ENCODE results near the gene VSIG10L. TPM values are rescaled to one million over a fixed set of nuclear protein-coding genes. Genes with fewer than 3 reads are reported as not detected.
A peak's percentile ranks its signal among the peaks of the same experiment; 100 is the strongest.

The VSIG10L gene
- polyA plus RNA-seq, 1 donor (not counting 4 experiments of a cell fraction or from before 2014, with no cell fraction given), result 1.5 TPM

DNA sequence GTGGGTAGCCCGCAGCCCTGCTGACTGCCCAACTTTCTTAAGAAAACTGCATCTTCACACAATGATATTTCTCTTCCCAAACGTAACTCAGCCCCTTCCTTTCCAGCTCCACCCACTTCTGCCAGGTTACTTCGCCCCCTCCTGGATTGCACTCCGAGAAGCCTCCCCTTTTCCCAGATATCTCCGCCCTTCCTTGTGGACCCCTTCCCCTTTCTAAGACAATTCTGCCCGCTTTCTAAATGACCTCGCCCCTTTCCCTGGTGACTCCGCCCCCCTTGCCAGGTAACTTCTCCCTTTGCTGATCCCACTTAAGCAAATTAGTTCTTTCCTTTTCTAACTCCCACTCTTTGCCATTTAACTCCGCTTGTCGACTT is 2.6 kb downstream of the VSIG10L start:
- no peaks in the 10 kb centered on the region for H3K36me3 ChIP-seq (ENCODE audit: control insufficient read depth in 2 of 2, extremely low read depth in 1 of 2, insufficient read depth in 2 of 2, low read length in 2 of 2)
- FAIRE-seq (no peak), DNase-seq (ENCODE audit: low read depth, low spot score) (no peak)
- peak overlapping the region; percentile 84 for H3K4me2 ChIP-seq (ENCODE audit: control insufficient read depth, extremely low read depth, insufficient read depth, low read depth, low read length)
- dilution Hi-C loops (cut with MboI; ENCODE audit: extremely low pct_ligation_motif_present, low sequenced_read_pairs), result no loop called here
- H3K79me2 ChIP-seq (ENCODE audit: control insufficient read depth, insufficient read depth, low read length), result no peaks in the 10 kb centered on the region
- no peaks in the 10 kb centered on the region for H3K27me3 ChIP-seq (ENCODE audit: control insufficient read depth, extremely low read depth, insufficient read depth, low read length)
- no peaks in the 10 kb centered on the region for H4K20me1 ChIP-seq (ENCODE audit: control insufficient read depth, extremely low read depth, insufficient read depth, low read length)
- TF ChIP-seq, protein P1, sequence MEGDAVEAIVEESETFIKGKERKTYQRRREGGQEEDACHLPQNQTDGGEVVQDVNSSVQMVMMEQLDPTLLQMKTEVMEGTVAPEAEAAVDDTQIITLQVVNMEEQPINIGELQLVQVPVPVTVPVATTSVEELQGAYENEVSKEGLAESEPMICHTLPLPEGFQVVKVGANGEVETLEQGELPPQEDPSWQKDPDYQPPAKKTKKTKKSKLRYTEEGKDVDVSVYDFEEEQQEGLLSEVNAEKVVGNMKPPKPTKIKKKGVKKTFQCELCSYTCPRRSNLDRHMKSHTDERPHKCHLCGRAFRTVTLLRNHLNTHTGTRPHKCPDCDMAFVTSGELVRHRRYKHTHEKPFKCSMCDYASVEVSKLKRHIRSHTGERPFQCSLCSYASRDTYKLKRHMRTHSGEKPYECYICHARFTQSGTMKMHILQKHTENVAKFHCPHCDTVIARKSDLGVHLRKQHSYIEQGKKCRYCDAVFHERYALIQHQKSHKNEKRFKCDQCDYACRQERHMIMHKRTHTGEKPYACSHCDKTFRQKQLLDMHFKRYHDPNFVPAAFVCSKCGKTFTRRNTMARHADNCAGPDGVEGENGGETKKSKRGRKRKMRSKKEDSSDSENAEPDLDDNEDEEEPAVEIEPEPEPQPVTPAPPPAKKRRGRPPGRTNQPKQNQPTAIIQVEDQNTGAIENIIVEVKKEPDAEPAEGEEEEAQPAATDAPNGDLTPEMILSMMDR (optimal IDR thresholded peaks at IDR 0.05 in 1 of 3, IDR thresholded peaks at IDR 0.05 in 1 of 3, conservative IDR thresholded peaks at IDR 0.05 in 1 of 3; ENCODE audit: extremely low read depth in 1 of 3, insufficient read depth in 2 of 3, low read length in 3 of 3), result no peak
- no peak for TF ChIP-seq EZH2 (IDR thresholded peaks at IDR 0.05; ENCODE audit: low read length)
- H3K27ac ChIP-seq (ENCODE audit: control insufficient read depth, insufficient read depth, low read length), result peak overlapping the region; percentile 44
- H3K9me1 ChIP-seq (ENCODE audit: control insufficient read depth, extremely low read depth, insufficient read depth, low read length), result no peaks in the 10 kb centered on the region
- H3K4me1 ChIP-seq (ENCODE audit: control insufficient read depth, extremely low read depth, insufficient read depth, low read length), result peaks cover 8% of the 10 kb centered on the region
- peak overlapping the region; percentile 62 to 80 (median 75) for H3K4me3 ChIP-seq (ENCODE audit: control insufficient read depth in 2 of 3, extremely low read depth in 1 of 3, insufficient read depth in 2 of 3, low read depth in 1 of 3, low read length in 3 of 3)
- peak overlapping the region; percentile 81 for H2AFZ ChIP-seq (ENCODE audit: control insufficient read depth, low read length)
- H3K9ac ChIP-seq (ENCODE audit: control insufficient read depth, extremely low read depth, insufficient read depth, low read length), result peak overlapping the region; percentile 49
- H3K9me3 ChIP-seq (ENCODE audit: control insufficient read depth, low read depth, low read length), result no peaks in the 10 kb centered on the region

DNA sequence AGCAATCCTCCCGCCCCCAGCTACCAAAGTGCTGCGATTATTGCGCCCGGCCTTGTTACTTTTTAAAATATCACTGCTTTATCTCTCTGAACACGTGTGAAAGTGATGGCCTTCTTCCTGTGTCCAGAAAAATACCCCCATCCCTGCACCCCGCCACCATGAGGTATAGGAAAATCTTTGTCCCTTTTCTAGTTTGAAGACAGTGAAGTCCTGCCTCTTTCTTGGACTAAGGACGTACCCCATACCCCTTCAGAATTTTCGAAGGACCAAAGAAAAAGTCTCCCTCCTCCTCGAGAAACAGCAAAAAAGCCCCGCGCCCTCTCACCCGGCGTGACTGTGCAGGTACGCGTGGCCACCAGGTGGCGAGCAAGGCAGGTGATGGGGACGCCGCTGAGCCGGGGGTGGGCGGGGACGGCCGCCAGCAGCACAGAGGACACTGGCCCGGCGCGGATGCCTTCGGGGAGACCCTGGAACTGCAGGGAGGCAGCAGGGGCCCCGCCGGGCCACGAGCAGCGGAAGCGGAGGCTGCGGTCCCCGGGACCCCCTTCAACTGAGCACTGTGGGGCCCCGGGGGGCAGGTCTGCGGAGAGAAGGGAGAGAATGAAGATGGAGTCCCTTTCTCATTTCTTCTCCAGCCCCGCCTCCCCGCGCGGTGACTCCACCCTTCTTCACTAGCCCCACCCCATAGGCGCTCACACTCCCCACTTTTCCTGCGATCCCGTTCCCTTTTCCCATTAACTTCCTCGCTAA is 3.2 kb downstream of the VSIG10L start:
- H3K9me3 ChIP-seq (ENCODE audit: control insufficient read depth, low read depth, low read length), result no peaks in the 10 kb centered on the region
- H3K79me2 ChIP-seq (ENCODE audit: control insufficient read depth, insufficient read depth, low read length), result no peaks in the 10 kb centered on the region
- no peaks in the 10 kb centered on the region for H3K9me1 ChIP-seq (ENCODE audit: control insufficient read depth, extremely low read depth, insufficient read depth, low read length)
- FAIRE-seq, result no peak
- peak overlapping the region; percentile 49 for H3K9ac ChIP-seq (ENCODE audit: control insufficient read depth, extremely low read depth, insufficient read depth, low read length)
- H4K20me1 ChIP-seq (ENCODE audit: control insufficient read depth, extremely low read depth, insufficient read depth, low read length), result no peaks in the 10 kb centered on the region
- no peak for TF ChIP-seq EZH2 (IDR thresholded peaks at IDR 0.05; ENCODE audit: low read length)
- TF ChIP-seq, protein P1 (optimal IDR thresholded peaks at IDR 0.05 in 1 of 3, IDR thresholded peaks at IDR 0.05 in 1 of 3, conservative IDR thresholded peaks at IDR 0.05 in 1 of 3; ENCODE audit: extremely low read depth in 1 of 3, insufficient read depth in 2 of 3, low read length in 3 of 3), result peak; percentile 70 to 96 (median 83)
- no peaks in the 10 kb centered on the region for H3K36me3 ChIP-seq (ENCODE audit: control insufficient read depth in 2 of 2, extremely low read depth in 1 of 2, insufficient read depth in 2 of 2, low read length in 2 of 2)
- H3K4me3 ChIP-seq (ENCODE audit: control insufficient read depth in 2 of 3, extremely low read depth in 1 of 3, insufficient read depth in 2 of 3, low read depth in 1 of 3, low read length in 3 of 3), result peak overlapping the region; percentile 62 to 80 (median 75)
- peak overlapping the region; percentile 84 for H3K4me2 ChIP-seq (ENCODE audit: control insufficient read depth, extremely low read depth, insufficient read depth, low read depth, low read length)
- no peak for DNase-seq (ENCODE audit: low read depth, low spot score)
- peaks cover 8% of the 10 kb centered on the region for H3K4me1 ChIP-seq (ENCODE audit: control insufficient read depth, extremely low read depth, insufficient read depth, low read length)
- H3K27ac ChIP-seq (ENCODE audit: control insufficient read depth, insufficient read depth, low read length), result peak overlapping the region; percentile 44
- dilution Hi-C loops (cut with MboI; ENCODE audit: extremely low pct_ligation_motif_present, low sequenced_read_pairs), result no loop called here
- H3K27me3 ChIP-seq (ENCODE audit: control insufficient read depth, extremely low read depth, insufficient read depth, low read length), result no peaks in the 10 kb centered on the region
- H2AFZ ChIP-seq (ENCODE audit: control insufficient read depth, low read length), result peak overlapping the region; percentile 81

Data from keratinocyte (primary cell).